ENCODE measurements around the gene DEAF1. TPM values are rescaled to one million over a fixed set of nuclear protein-coding genes. Genes with fewer than 3 reads are reported as not detected.
A peak's percentile ranks its signal among the peaks of the same experiment; 100 is the strongest.

The DEAF1 gene
- total and polyA plus RNA-seq, 2 of the 13 experiments (the other 11 are each of a cell fraction or from before 2014, with no cell fraction given) = 22.3 to 29.6 TPM

DNA sequence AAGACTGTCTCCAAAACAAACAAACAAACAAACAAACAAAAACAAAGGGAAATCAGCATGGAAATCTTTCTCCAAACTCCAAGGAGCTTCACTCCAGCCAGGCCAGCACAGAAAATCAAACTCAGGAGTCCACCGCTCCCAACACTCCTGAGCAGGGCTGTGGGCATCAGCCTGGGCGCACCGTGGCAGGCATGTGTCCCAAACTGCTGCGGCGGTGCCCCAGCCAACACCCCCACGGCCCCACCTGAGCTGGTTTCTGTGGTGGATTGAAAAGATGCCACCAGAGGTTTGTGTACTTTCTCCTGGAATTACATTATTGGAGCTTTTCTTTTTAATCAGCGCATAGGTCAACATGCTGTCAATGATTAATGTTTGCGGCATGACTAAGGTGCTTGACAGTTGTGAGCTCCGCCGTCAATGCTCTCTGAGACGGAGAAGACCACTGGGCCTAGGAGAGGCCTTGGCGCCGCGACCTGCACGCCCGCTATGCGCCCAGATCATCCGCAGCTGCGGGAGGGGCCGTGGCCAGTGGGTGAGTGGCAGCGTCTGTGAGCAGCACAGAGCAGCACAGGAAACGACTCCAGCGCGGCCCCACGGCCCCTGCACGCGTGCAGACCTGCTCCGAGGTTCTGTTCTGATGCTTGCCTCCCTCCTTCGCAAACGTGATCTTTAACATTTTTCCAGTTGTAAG, 39.8 kb downstream of the DEAF1 start (continued):
- TF ChIP-seq, protein P1, sequence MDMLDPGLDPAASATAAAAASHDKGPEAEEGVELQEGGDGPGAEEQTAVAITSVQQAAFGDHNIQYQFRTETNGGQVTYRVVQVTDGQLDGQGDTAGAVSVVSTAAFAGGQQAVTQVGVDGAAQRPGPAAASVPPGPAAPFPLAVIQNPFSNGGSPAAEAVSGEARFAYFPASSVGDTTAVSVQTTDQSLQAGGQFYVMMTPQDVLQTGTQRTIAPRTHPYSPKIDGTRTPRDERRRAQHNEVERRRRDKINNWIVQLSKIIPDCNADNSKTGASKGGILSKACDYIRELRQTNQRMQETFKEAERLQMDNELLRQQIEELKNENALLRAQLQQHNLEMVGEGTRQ (IDR thresholded peaks at IDR 0.05; ENCODE audit: low read depth, low read length) = no peak
- TF ChIP-seq, protein P1 (CRISPR knock-in tag; IDR thresholded peaks at IDR 0.05; ENCODE audit: borderline replicate concordance) = no peak
- TF ChIP-seq ZNF773 (CRISPR knock-in tag; IDR thresholded peaks at IDR 0.05; ENCODE audit: borderline replicate concordance) (no peak), ZNF570 (CRISPR knock-in tag; IDR thresholded peaks at IDR 0.05; ENCODE audit: borderline replicate concordance) (no peak), ZNF768 (CRISPR knock-in tag; IDR thresholded peaks at IDR 0.05) (peak; percentile 9; the same call in 1 of the 2 replicates), HMGA1 (CRISPR knock-in tag; conservative IDR thresholded peaks at IDR 0.05) (no peak), SNRNP70 (IDR thresholded peaks at IDR 0.05; ENCODE audit: low read depth, low read length) (no peak), TCF12 (IDR thresholded peaks at IDR 0.05) (no peak), TCF12 (CRISPR knock-in tag; IDR thresholded peaks at IDR 0.05) (no peak), ZNF496 (CRISPR knock-in tag; IDR thresholded peaks at IDR 0.05; ENCODE audit: insufficient replicate concordance) (no peak), ZNF75D (CRISPR knock-in tag; IDR thresholded peaks at IDR 0.05; ENCODE audit: borderline replicate concordance) (no peak), JARID2 (CRISPR knock-in tag; IDR thresholded peaks at IDR 0.05; ENCODE audit: insufficient replicate concordance) (no peak), NR1H2 (CRISPR knock-in tag; IDR thresholded peaks at IDR 0.05; ENCODE audit: borderline replicate concordance, low read depth) (no peak), RFXAP (CRISPR knock-in tag; IDR thresholded peaks at IDR 0.05; ENCODE audit: borderline replicate concordance) (no peak), STAG1 (CRISPR knock-in tag; IDR thresholded peaks at IDR 0.05) (no peak), PPARG (CRISPR knock-in tag; conservative IDR thresholded peaks at IDR 0.05) (peak; percentile 79), HHEX (CRISPR knock-in tag; IDR thresholded peaks at IDR 0.05) (no peak), NFE2L2 (IDR thresholded peaks at IDR 0.05; ENCODE audit: low read length) (no peak), ZNF235 (CRISPR knock-in tag; IDR thresholded peaks at IDR 0.05; ENCODE audit: borderline replicate concordance) (no peak), KLF15 (CRISPR knock-in tag; IDR thresholded peaks at IDR 0.05; ENCODE audit: borderline replicate concordance) (no peak)
- TF ChIP-seq, protein P2, sequence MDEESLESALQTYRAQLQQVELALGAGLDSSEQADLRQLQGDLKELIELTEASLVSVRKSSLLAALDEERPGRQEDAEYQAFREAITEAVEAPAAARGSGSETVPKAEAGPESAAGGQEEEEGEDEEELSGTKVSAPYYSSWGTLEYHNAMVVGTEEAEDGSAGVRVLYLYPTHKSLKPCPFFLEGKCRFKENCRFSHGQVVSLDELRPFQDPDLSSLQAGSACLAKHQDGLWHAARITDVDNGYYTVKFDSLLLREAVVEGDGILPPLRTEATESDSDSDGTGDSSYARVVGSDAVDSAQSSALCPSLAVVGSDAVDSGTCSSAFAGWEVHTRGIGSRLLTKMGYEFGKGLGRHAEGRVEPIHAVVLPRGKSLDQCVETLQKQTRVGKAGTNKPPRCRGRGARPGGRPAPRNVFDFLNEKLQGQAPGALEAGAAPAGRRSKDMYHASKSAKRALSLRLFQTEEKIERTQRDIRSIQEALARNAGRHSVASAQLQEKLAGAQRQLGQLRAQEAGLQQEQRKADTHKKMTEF (CRISPR knock-in tag; IDR thresholded peaks at IDR 0.05) = peak; percentile 57
- TF ChIP-seq, protein P3, sequence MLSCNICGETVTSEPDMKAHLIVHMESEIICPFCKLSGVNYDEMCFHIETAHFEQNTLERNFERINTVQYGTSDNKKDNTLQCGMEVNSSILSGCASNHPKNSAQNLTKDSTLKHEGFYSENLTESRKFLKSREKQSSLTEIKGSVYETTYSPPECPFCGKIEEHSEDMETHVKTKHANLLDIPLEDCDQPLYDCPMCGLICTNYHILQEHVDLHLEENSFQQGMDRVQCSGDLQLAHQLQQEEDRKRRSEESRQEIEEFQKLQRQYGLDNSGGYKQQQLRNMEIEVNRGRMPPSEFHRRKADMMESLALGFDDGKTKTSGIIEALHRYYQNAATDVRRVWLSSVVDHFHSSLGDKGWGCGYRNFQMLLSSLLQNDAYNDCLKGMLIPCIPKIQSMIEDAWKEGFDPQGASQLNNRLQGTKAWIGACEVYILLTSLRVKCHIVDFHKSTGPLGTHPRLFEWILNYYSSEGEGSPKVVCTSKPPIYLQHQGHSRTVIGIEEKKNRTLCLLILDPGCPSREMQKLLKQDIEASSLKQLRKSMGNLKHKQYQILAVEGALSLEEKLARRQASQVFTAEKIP (CRISPR knock-in tag; IDR thresholded peaks at IDR 0.05; ENCODE audit: borderline replicate concordance) = no peak
